HEK293 (cell line): Measurements from ENCODE around the gene BRPF1.

Experiments
- CTCF ChIA-PET: fragments of 350-600 bp; formaldehyde crosslinking; extraction: SDS; loops from one replicate; lab custom pipeline; 2021; ENCODE audit warnings: antibody characterized with exemption; lab: Yijun Ruan, JAX
- POLR2A ChIA-PET: fragments of 300-600 bp; formaldehyde crosslinking; extraction: SDS; loops from one replicate; lab custom pipeline; 2020; ENCODE audit warnings: antibody characterized with exemption, inconsistent platforms; lab: Yijun Ruan, JAX
- H3K27ac ChIP-seq: fragments of 200-500 bp; sonication (Bioruptor generic); 2 replicates; pipeline ENCODE4 v1.5.1; 2014; ENCODE audit warnings: low read depth, low read length, control low read depth, inconsistent platforms; ENCODE audit errors: extremely low read depth
- H3K36me3 ChIP-seq, 2 experiments: fragments of 200-500 bp in 1 of 2; sonication (Bioruptor generic) in 1 of 2; 1 replicate in 1 of 2; 2 replicates in 1 of 2; pipeline ENCODE4 v1.5.1; 2014 to 2017; ENCODE audit warnings: inconsistent platforms in 2 of 2, low read length in 2 of 2; ENCODE audit not compliant: control insufficient read depth in 2 of 2, insufficient read depth in 1 of 2
- H3K4me1 ChIP-seq: fragments of 200-500 bp; sonication (Bioruptor generic); 2 replicates; pipeline ENCODE4 v1.5.1; 2014; ENCODE audit warnings: mild to moderate bottlenecking, low read length, inconsistent platforms; ENCODE audit not compliant: control insufficient read depth, insufficient read depth
- H3K4me3 ChIP-seq: 2 replicates; pipeline ENCODE4 v1.5.1; 2011; ENCODE audit warnings: low read depth, mild to moderate bottlenecking, control low read depth, low read length, moderate library complexity
- H3K9me3 ChIP-seq: fragments of 200-500 bp; sonication (Bioruptor generic); 2 replicates; pipeline ENCODE4 v1.5.1; 2014; ENCODE audit warnings: low read depth, low read length, inconsistent platforms; ENCODE audit not compliant: control insufficient read depth, insufficient read depth
- REPIN1 ChIP-seq: fragments of 450-650 bp; formaldehyde crosslinking; IDR thresholded peaks from 2 replicates; pipeline ENCODE4 v1.5.1; 2017; ENCODE audit warnings: missing biosample characterization, missing genetic modification characterization, low read depth
- TSHZ1 ChIP-seq: fragments of 450-650 bp; formaldehyde crosslinking; IDR thresholded peaks from 2 replicates; pipeline ENCODE4 v1.5.1; 2016; ENCODE audit warnings: missing biosample characterization, missing genetic modification characterization, borderline replicate concordance
- ZBTB20 ChIP-seq: fragments of 450-650 bp; formaldehyde crosslinking; IDR thresholded peaks from 2 replicates; pipeline ENCODE4 v1.5.1; 2016; ENCODE audit warnings: missing biosample characterization, missing genetic modification characterization
- ZFP41 ChIP-seq: fragments of 450-650 bp; formaldehyde crosslinking; IDR thresholded peaks from 2 replicates; pipeline ENCODE4 v1.5.1; 2016; ENCODE audit warnings: missing biosample characterization, missing genetic modification characterization, borderline replicate concordance
- ZNF148 ChIP-seq: fragments of 450-650 bp; formaldehyde crosslinking; IDR thresholded peaks from 2 replicates; pipeline ENCODE4 v1.5.0; 2017; ENCODE audit warnings: missing biosample characterization, missing genetic modification characterization, borderline replicate concordance
- ZNF18 ChIP-seq: fragments of 450-650 bp; formaldehyde crosslinking; IDR thresholded peaks from 2 replicates; pipeline ENCODE4 v1.5.1; 2016; ENCODE audit warnings: missing biosample characterization, missing genetic modification characterization
- ZNF354C ChIP-seq: fragments of 450-650 bp; formaldehyde crosslinking; IDR thresholded peaks from 2 replicates; pipeline ENCODE4 v1.5.1; 2016; ENCODE audit warnings: missing biosample characterization, missing genetic modification characterization, low read depth, borderline replicate concordance
- ZNF391 ChIP-seq: fragments of 450-650 bp; formaldehyde crosslinking; IDR thresholded peaks from 2 replicates; pipeline ENCODE4 v1.5.1; 2016; ENCODE audit warnings: low read depth, missing biosample characterization, missing genetic modification characterization, borderline replicate concordance
- ZNF610 ChIP-seq: fragments of 450-650 bp; formaldehyde crosslinking; IDR thresholded peaks from 2 replicates; pipeline ENCODE4 v1.5.1; 2016; ENCODE audit warnings: missing biosample characterization, missing genetic modification characterization, borderline replicate concordance
- ZNF654 ChIP-seq: fragments of 450-650 bp; formaldehyde crosslinking; IDR thresholded peaks from 2 replicates; pipeline ENCODE4 v1.5.1; 2016; ENCODE audit warnings: low read depth, missing biosample characterization, missing genetic modification characterization
- TF ChIP-seq, protein P1 (sequence below): fragments of 450-650 bp; formaldehyde crosslinking; IDR thresholded peaks from 2 replicates; pipeline ENCODE4 v1.5.1; 2016; ENCODE audit warnings: missing biosample characterization, missing genetic modification characterization
- TF ChIP-seq, protein P2 (sequence below): fragments of 450-650 bp; formaldehyde crosslinking; IDR thresholded peaks from 2 replicates; pipeline ENCODE4 v1.5.1; 2016; ENCODE audit warnings: missing biosample characterization, missing genetic modification characterization
- TF ChIP-seq, protein P3 (sequence below): fragments of 450-650 bp; formaldehyde crosslinking; IDR thresholded peaks from 2 replicates; pipeline ENCODE4 v1.5.1; 2016; ENCODE audit warnings: missing biosample characterization, missing genetic modification characterization, borderline replicate concordance

Gene BRPF1

GRCh38 chr3:9732740-9733115 lies 1.2 kb downstream of the BRPF1 start:
- Histone ChIP-seq H3K4me1 (peaks cover 7% of the 10 kb centered on the region; the same call in 1 of the 2 replicates), H3K4me3 (peak overlapping the region; percentile 87), H3K36me3 (peaks cover 25 to 50% of the 10 kb centered on the region in 2 experiments), H3K9me3 (no peaks in the 10 kb centered on the region), H3K27ac (peak overlapping the region; percentile 100; the same call in 1 of the 2 replicates)
- no peak for TF ChIP-seq ZNF654
- TF ChIP-seq ZNF391 (tag by site-specific recombination): no peak
- TF ChIP-seq, protein P1, sequence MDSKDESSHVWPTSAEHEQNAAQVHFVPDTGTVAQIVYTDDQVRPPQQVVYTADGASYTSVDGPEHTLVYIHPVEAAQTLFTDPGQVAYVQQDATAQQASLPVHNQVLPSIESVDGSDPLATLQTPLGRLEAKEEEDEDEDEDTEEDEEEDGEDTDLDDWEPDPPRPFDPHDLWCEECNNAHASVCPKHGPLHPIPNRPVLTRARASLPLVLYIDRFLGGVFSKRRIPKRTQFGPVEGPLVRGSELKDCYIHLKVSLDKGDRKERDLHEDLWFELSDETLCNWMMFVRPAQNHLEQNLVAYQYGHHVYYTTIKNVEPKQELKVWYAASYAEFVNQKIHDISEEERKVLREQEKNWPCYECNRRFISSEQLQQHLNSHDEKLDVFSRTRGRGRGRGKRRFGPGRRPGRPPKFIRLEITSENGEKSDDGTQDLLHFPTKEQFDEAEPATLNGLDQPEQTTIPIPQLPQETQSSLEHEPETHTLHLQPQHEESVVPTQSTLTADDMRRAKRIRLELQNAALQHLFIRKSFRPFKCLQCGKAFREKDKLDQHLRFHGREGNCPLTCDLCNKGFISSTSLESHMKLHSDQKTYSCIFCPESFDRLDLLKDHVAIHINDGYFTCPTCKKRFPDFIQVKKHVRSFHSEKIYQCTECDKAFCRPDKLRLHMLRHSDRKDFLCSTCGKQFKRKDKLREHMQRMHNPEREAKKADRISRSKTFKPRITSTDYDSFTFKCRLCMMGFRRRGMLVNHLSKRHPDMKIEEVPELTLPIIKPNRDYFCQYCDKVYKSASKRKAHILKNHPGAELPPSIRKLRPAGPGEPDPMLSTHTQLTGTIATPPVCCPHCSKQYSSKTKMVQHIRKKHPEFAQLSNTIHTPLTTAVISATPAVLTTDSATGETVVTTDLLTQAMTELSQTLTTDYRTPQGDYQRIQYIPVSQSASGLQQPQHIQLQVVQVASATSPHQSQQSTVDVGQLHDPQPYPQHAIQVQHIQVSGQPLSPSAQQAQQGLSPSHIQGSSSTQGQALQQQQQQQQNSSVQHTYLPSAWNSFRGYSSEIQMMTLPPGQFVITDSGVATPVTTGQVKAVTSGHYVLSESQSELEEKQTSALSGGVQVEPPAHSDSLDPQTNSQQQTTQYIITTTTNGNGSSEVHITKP (tag by site-specific recombination): peak; percentile 64
- no peak for TF ChIP-seq ZNF148 (tag by site-specific recombination)
- ChIA-PET POLR2A (interaction anchor here (0.6 to 3.4 kb wide), 8 partner anchors 9 to 409 kb away, joined by 3 to 47 read pairs (median 6); partner anchors contain the start of genes ARPC4, CAMK1, MTMR14 and OGG1), CTCF (interaction anchor here (0.6 to 2.3 kb wide), 3 partner anchors 13 to 232 kb away, joined by 3 to 15 read pairs (median 5); no protein-coding TSS in a partner anchor)

- no peak overlapping the region for H3K27ac ChIP-seq
- H3K4me3 ChIP-seq: no peak overlapping the region
- H3K36me3 ChIP-seq: peaks cover 39 to 91% of the 10 kb centered on the region in 2 experiments
- no peaks in the 10 kb centered on the region for H3K9me3 ChIP-seq
- peaks cover 7% of the 10 kb centered on the region; the same call in 1 of the 2 replicates for H3K4me1 ChIP-seq
- CTCF ChIA-PET: interaction anchor here (0.7 kb wide), 1 partner anchor 234 kb away, joined by 3 read pairs; no protein-coding TSS in a partner anchor
- POLR2A ChIA-PET: interaction anchor here (3.8 kb wide), 1 partner anchor 13 kb away, joined by 12 read pairs; the partner anchor contains the start of gene OGG1
- TF ChIP-seq ZBTB20 (tag by site-specific recombination) (no peak), ZNF354C (tag by site-specific recombination) (no peak), ZFP41 (tag by site-specific recombination) (no peak), ZNF610 (no peak), REPIN1 (tag by site-specific recombination) (no peak), ZNF18 (tag by site-specific recombination) (peak; percentile 58; the same call in 1 of the 2 replicates), TSHZ1 (no peak)
- TF ChIP-seq, protein P2, sequence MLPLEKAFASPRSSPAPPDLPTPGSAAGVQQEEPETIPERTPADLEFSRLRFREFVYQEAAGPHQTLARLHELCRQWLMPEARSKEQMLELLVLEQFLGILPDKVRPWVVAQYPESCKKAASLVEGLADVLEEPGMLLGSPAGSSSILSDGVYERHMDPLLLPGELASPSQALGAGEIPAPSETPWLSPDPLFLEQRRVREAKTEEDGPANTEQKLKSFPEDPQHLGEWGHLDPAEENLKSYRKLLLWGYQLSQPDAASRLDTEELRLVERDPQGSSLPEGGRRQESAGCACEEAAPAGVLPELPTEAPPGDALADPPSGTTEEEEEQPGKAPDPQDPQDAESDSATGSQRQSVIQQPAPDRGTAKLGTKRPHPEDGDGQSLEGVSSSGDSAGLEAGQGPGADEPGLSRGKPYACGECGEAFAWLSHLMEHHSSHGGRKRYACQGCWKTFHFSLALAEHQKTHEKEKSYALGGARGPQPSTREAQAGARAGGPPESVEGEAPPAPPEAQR (tag by site-specific recombination): no peak
- TF ChIP-seq, protein P3, sequence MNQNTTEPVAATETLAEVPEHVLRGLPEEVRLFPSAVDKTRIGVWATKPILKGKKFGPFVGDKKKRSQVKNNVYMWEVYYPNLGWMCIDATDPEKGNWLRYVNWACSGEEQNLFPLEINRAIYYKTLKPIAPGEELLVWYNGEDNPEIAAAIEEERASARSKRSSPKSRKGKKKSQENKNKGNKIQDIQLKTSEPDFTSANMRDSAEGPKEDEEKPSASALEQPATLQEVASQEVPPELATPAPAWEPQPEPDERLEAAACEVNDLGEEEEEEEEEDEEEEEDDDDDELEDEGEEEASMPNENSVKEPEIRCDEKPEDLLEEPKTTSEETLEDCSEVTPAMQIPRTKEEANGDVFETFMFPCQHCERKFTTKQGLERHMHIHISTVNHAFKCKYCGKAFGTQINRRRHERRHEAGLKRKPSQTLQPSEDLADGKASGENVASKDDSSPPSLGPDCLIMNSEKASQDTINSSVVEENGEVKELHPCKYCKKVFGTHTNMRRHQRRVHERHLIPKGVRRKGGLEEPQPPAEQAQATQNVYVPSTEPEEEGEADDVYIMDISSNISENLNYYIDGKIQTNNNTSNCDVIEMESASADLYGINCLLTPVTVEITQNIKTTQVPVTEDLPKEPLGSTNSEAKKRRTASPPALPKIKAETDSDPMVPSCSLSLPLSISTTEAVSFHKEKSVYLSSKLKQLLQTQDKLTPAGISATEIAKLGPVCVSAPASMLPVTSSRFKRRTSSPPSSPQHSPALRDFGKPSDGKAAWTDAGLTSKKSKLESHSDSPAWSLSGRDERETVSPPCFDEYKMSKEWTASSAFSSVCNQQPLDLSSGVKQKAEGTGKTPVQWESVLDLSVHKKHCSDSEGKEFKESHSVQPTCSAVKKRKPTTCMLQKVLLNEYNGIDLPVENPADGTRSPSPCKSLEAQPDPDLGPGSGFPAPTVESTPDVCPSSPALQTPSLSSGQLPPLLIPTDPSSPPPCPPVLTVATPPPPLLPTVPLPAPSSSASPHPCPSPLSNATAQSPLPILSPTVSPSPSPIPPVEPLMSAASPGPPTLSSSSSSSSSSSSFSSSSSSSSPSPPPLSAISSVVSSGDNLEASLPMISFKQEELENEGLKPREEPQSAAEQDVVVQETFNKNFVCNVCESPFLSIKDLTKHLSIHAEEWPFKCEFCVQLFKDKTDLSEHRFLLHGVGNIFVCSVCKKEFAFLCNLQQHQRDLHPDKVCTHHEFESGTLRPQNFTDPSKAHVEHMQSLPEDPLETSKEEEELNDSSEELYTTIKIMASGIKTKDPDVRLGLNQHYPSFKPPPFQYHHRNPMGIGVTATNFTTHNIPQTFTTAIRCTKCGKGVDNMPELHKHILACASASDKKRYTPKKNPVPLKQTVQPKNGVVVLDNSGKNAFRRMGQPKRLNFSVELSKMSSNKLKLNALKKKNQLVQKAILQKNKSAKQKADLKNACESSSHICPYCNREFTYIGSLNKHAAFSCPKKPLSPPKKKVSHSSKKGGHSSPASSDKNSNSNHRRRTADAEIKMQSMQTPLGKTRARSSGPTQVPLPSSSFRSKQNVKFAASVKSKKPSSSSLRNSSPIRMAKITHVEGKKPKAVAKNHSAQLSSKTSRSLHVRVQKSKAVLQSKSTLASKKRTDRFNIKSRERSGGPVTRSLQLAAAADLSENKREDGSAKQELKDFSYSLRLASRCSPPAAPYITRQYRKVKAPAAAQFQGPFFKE (tag by site-specific recombination): no peak
Observed at GRCh38 chr3:9736831-9737230, 5.3 kb downstream of the BRPF1 start.
